ENCODE measurements around the gene SLITRK1. TPM values are rescaled to one million over a fixed set of nuclear protein-coding genes. Genes with fewer than 3 reads are reported as not detected.

SLITRK1 gene, protein sequence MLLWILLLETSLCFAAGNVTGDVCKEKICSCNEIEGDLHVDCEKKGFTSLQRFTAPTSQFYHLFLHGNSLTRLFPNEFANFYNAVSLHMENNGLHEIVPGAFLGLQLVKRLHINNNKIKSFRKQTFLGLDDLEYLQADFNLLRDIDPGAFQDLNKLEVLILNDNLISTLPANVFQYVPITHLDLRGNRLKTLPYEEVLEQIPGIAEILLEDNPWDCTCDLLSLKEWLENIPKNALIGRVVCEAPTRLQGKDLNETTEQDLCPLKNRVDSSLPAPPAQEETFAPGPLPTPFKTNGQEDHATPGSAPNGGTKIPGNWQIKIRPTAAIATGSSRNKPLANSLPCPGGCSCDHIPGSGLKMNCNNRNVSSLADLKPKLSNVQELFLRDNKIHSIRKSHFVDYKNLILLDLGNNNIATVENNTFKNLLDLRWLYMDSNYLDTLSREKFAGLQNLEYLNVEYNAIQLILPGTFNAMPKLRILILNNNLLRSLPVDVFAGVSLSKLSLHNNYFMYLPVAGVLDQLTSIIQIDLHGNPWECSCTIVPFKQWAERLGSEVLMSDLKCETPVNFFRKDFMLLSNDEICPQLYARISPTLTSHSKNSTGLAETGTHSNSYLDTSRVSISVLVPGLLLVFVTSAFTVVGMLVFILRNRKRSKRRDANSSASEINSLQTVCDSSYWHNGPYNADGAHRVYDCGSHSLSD
- total RNA-seq (under 1 TPM in 1 of 5 donors, not detected in 4; 0.73 TPM), polyA plus RNA-seq (under 1 TPM in 1 of 3 donors, not detected in 2; 0.05 TPM)
- long read RNA-seq, donor 1, full-length matches to known transcripts = 1 of 1 reads
- long read RNA-seq, donor 1, partial matches to known transcripts = 0 of 1 reads
- long read RNA-seq, donor 1, other reads (novel, unspliced or antisense) = 0 of 1 reads
- long read RNA-seq, donor 2, full-length matches to known transcripts = 2 of 2 reads
- long read RNA-seq, donor 2, partial matches to known transcripts = 0 of 2 reads
- long read RNA-seq, donor 2, other reads (novel, unspliced or antisense) = 0 of 2 reads
- long read RNA-seq, donor 3, full-length matches to known transcripts = 1 of 1 reads
- long read RNA-seq, donor 3, partial matches to known transcripts = 0 of 1 reads
- long read RNA-seq, donor 3, other reads (novel, unspliced or antisense) = 0 of 1 reads
- long read RNA-seq, donor 4 = 0 reads
- long read RNA-seq, donor 5, full-length matches to known transcripts = 3 of 3 reads
- long read RNA-seq, donor 5, partial matches to known transcripts = 0 of 3 reads
- long read RNA-seq, donor 5, other reads (novel, unspliced or antisense) = 0 of 3 reads
- long read RNA-seq, donor 6, full-length matches to known transcripts = 3 of 3 reads
- long read RNA-seq, donor 6, partial matches to known transcripts = 0 of 3 reads
- long read RNA-seq, donor 6, other reads (novel, unspliced or antisense) = 0 of 3 reads
- long read RNA-seq, donor 7, full-length matches to known transcripts = 1 of 1 reads
- long read RNA-seq, donor 7, partial matches to known transcripts = 0 of 1 reads
- long read RNA-seq, donor 7, other reads (novel, unspliced or antisense) = 0 of 1 reads
- long read RNA-seq, donor 8 = 0 reads
- long read RNA-seq, donor 9, full-length matches to known transcripts = 2 of 2 reads
- long read RNA-seq, donor 9, partial matches to known transcripts = 0 of 2 reads
- long read RNA-seq, donor 9, other reads (novel, unspliced or antisense) = 0 of 2 reads
- long read RNA-seq, donor 10 = 0 reads

GRCh38 chr13:83881917-83882605, at the start of gene SLITRK1:
TSS of gene SLITRK1 (minus strand) at chr13:83882474. CDS start at chr13:83881507, 967 bp downstream.
- 2 to 7% (median 6%) methylated on average over 27 to 32 of the region's 32 CpGs for WGBS, 5 donors
- Histone ChIP-seq H3K27ac (no peak within 1 kb of the TSS), H3K4me3 (peak within 1 kb of the TSS in 1 of 4 donors; percentile 10)

GRCh38 chr13:83929157-83929556, 46.9 kb upstream of the SLITRK1 start:
- no peaks in the 10 kb centered on the region for H3K36me3 ChIP-seq
- intact Hi-C loops (cut with DNase I; ENCODE audit: low total_unique reads) = no loop called here
- 42 to 60% (median 54%) methylated on average over 4 of the region's 4 CpGs for WGBS, 5 donors

More at GRCh38 chr13:83881917-83882605, at the start of gene SLITRK1:
- H3K36me3 ChIP-seq = no peaks in the 10 kb centered on the region
- H3K9me3 ChIP-seq = peaks cover 0 to 5% (median 0%) of the 10 kb centered on the region in 4 donors
- peaks cover 0 to 67% (median 45%) of the 10 kb centered on the region in 3 donors for H3K27me3 ChIP-seq
- H3K4me1 ChIP-seq = peaks cover 0 to 41% (median 10%) of the 10 kb centered on the region in 4 donors
- DNase-seq = peak in 1 of 2 donors; percentile 89
- TF ChIP-seq, protein P1, sequence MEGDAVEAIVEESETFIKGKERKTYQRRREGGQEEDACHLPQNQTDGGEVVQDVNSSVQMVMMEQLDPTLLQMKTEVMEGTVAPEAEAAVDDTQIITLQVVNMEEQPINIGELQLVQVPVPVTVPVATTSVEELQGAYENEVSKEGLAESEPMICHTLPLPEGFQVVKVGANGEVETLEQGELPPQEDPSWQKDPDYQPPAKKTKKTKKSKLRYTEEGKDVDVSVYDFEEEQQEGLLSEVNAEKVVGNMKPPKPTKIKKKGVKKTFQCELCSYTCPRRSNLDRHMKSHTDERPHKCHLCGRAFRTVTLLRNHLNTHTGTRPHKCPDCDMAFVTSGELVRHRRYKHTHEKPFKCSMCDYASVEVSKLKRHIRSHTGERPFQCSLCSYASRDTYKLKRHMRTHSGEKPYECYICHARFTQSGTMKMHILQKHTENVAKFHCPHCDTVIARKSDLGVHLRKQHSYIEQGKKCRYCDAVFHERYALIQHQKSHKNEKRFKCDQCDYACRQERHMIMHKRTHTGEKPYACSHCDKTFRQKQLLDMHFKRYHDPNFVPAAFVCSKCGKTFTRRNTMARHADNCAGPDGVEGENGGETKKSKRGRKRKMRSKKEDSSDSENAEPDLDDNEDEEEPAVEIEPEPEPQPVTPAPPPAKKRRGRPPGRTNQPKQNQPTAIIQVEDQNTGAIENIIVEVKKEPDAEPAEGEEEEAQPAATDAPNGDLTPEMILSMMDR (IDR thresholded peaks at IDR 0.05) = no peak
- TF ChIP-seq EP300 (IDR thresholded peaks at IDR 0.05) (no peak), POLR2AphosphoS5 (IDR thresholded peaks at IDR 0.05) (no peak), POLR2A (IDR thresholded peaks at IDR 0.05) (no peak)
- intact Hi-C loops (cut with DNase I; ENCODE audit: low total_unique reads) = no loop called here

GRCh38 chr13:83919775-83920174, 37.5 kb upstream of the SLITRK1 start:
- H3K9me3 ChIP-seq = no peaks in the 10 kb centered on the region
- WGBS, 5 donors = 76 to 85% (median 79%) methylated on average over 5 to 6 of the region's 6 CpGs
- H3K36me3 ChIP-seq = no peaks in the 10 kb centered on the region
- intact Hi-C loops (cut with DNase I; ENCODE audit: low total_unique reads) = no loop called here
- DNase-seq = no peak
- TF ChIP-seq POLR2AphosphoS5 (IDR thresholded peaks at IDR 0.05) (no peak), EP300 (IDR thresholded peaks at IDR 0.05) (no peak), POLR2A (IDR thresholded peaks at IDR 0.05) (no peak)
- TF ChIP-seq, protein P1 (IDR thresholded peaks at IDR 0.05) = no peak
- H3K4me1 ChIP-seq = no peaks in the 10 kb centered on the region
- H3K27me3 ChIP-seq = no peaks in the 10 kb centered on the region
- no peak overlapping the region for H3K4me3 ChIP-seq
- no peak overlapping the region for H3K27ac ChIP-seq

More at GRCh38 chr13:83929157-83929556, 46.9 kb upstream of the SLITRK1 start:
- Histone ChIP-seq H3K27ac (no peak overlapping the region), H3K9me3 (peaks cover 0 to 6% (median 0%) of the 10 kb centered on the region in 4 donors), H3K27me3 (no peaks in the 10 kb centered on the region), H3K4me1 (no peaks in the 10 kb centered on the region), H3K4me3 (no peak overlapping the region)
- TF ChIP-seq EP300 (IDR thresholded peaks at IDR 0.05) (no peak), POLR2A (IDR thresholded peaks at IDR 0.05) (no peak)
- TF ChIP-seq, protein P1 (IDR thresholded peaks at IDR 0.05) = no peak
- peak in 1 of 2 donors; percentile 3 for DNase-seq
